GM15510 (cell line): ENCODE measurements around the gene C1QTNF3.

ENCODE experiments used
- POLR2A ChIP-seq: IDR thresholded peaks from 3 replicates; pipeline ENCODE4 v1.6.1; 2011; ENCODE audit warnings: borderline replicate concordance; ENCODE audit not compliant: insufficient read length; ENCODE audit errors: extremely low read depth

C1QTNF3 gene

GRCh38 chr5:34043099-34043876, at the start of gene C1QTNF3:
Gene C1QTNF3 (minus strand): TSS chr5:34043213. CDS start chr5:34043125, 88 bp downstream.
- no peak for TF ChIP-seq POLR2A

- no peak for TF ChIP-seq POLR2A
These were observed 21.6 kb upstream of the C1QTNF3 start for GRCh38 chr5:34064656-34065055.

- no peak for TF ChIP-seq POLR2A
These were observed 19.4 kb upstream of the C1QTNF3 start for GRCh38 chr5:34062419-34062818.

- no peak for TF ChIP-seq POLR2A
These were observed 19.0 kb upstream of the C1QTNF3 start for GRCh38 chr5:34061993-34062392.

DNA sequence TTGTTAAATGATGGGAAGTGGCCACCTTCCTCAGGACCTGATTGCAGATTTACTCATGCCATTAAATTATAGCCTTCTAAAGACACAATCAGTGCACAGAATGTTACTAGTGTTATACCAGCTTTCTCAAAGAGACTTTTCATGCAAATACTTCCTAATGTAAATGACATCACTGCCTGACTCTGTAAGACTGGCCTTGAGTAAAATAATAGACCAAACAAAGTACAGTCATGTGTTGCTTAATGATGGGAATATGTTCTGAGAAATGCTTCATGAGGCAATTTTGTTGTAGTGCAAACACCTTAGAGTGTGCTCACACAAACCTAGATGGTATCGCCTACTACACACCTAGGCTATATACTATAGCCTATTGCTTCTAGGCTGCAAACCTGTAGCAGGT, 17.0 kb upstream of the C1QTNF3 start:
- no peak for TF ChIP-seq POLR2A

DNA sequence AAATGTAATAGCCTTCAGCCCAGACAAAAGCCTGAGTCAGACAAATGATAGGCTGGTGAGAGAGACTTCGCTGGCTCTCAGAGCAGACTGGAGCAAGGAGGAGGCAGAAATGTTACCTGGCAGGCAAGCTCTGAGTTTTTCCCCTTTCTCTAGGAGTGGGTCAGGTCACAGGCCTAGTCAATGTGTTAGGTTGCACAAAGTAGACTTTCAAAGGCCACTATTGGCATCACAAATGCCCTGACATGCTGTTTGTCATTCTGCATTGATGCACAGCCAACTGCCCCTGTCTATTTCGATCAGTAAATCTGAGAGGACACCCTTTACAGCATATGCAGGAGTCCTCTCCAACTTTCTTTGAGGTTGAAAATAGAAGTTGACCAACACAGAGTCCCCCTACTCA, 15.5 kb upstream of the C1QTNF3 start:
- TF ChIP-seq POLR2A, result no peak

GRCh38 chr5:34057569-34057968, 14.6 kb upstream of the C1QTNF3 start:
- no peak for TF ChIP-seq POLR2A

DNA sequence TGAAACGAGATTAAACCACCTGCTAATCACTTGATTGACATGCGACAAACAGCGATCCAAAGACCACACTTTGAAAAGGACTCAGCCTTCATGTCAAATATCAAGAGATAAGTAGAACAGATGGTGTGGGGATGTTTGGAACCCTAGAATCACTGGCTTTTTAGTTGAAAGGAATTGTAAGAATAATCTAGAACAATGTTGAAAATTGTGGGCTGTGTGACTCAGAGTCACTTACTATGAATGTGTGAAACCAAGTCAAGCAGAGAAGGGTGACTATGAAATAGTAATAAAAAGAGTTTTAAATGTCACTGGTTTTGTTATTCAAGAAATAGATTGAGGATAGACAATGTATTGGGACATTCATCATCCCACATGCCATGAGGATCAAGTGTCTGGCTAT, 14.1 kb upstream of the C1QTNF3 start:
- TF ChIP-seq POLR2A, result no peak

DNA sequence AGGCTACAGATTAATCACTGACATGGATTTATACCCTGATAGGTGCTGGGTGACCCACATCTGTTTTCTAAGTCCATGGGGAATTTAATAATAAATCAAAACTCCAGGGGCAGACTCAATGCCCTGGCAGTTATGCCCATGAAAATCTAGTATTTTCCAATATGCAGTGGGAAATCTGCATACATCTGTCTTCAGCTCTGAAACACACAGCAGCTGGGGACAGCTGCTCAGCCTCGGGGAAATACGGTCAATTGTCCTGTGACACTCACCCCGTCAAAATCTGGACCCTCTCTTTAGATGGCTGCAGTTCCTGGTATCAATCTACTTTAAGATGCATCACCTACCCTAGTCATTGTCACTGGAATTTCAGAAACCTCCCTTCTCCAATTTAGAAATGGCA, 12.7 kb upstream of the C1QTNF3 start:
- TF ChIP-seq POLR2A, result no peak

GRCh38 chr5:34054400-34054729, 11.4 kb upstream of the C1QTNF3 start:
- no peak for TF ChIP-seq POLR2A

DNA sequence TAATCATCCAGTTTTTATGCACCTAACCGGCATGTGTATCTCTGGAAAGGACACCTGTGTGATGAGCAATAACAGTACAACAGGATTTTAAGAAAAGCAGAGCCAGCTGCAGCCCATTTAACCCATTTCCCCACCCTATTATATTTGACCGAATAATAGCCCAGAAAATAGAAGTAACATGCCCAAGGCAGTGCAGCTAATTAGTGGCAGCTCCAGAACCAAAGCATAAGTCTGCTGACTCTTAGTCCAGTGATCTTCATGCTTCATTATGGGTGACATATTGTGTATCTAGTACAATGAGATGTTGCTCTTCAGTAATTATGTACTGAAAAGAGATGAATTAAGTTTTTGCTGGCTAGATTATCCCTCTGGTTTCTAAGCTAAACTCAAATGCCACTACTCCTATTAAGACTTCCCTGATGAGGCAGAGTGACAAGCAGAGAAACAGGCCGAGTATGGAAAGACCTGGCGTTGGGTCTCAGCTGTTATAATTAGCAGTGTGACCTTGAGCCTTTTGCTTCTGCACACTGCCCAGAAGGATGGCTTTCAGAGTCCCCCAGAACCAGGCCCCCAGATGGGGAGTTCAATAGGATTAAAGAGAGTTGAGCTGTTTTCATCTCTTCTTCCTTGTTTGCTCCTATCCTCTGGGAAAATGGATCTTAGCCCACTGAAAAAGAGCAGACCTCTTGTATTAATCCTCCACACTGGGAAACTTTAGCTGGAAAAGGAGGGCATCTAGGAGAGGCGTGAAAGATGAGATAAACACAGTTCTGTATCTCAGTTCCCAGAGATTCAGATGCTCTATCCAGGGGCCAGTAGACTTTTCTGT, 10.8 kb upstream of the C1QTNF3 start:
- TF ChIP-seq POLR2A, result no peak

GRCh38 chr5:34053133-34053532, 10.1 kb upstream of the C1QTNF3 start:
- TF ChIP-seq POLR2A, result no peak

GRCh38 chr5:34051374-34051980, 8.5 kb upstream of the C1QTNF3 start:
- no peak for TF ChIP-seq POLR2A

- TF ChIP-seq POLR2A, result no peak
These were observed 5.0 kb upstream of the C1QTNF3 start for GRCh38 chr5:34047774-34048572.

DNA sequence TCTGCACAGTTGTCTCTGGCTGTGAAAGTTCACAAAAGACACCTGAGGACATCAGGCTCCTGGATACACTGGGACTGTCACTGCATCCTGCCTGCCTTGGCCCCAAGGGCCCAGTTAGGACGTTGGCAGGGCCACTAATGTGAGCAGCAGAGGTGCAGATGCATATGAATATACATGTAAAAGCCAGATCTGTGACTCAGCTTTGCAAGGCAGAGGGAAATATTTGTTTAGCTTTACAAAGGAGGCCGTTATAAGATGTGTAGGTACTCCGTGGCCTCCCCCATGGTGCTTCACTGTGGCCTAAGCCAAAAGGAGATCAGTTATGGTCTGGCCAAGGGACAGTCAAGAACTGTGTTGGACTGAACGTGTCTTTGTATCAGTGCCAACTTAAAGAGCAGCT, 4.1 kb upstream of the C1QTNF3 start:
- TF ChIP-seq POLR2A, result no peak

DNA sequence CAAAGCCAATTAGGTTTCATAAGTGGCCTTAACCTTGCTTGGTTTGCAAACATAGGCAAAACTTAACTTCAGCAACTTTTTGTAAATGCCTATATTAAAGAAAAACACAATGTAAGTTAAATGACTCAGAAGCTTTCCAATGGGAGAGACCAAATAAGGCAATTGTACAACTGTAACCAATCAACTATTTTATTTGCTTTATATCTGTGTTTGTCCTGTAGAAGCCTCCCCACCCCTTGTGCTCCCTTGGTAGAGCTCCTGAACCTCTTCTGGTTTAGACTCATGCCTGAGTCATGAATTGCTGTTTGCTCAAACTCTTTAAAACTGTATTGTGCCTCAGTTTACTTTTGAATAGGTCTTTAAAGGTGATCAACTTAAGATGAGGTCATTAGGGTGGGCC, 3.0 kb upstream of the C1QTNF3 start:
- TF ChIP-seq POLR2A, result no peak

GRCh38 chr5:34045023-34045422, 2.0 kb upstream of the C1QTNF3 start:
- no peak for TF ChIP-seq POLR2A
